GM21526 (cell line): Measurements from ENCODE around the gene RAB22A.

Experiments used
- ATAC-seq: cut with Tn5 transposase; IDR thresholded peaks from one replicate; pipeline ENCODE4 v1.9.1; 2021; ENCODE audit warnings: moderate library complexity; ENCODE audit not compliant: unreplicated experiment, low FRiP score

RAB22A gene

GRCh38 chr20:58300321-58300720 is 9.2 kb upstream of the RAB22A start:
- no peak for ATAC-seq

- no peak for ATAC-seq
Observed at GRCh38 chr20:58303547-58303946, 6.0 kb upstream of the RAB22A start.

- no peak for ATAC-seq
Observed at GRCh38 chr20:58305061-58305460, 4.5 kb upstream of the RAB22A start.

- ATAC-seq, result no peak
Observed at GRCh38 chr20:58306421-58307261, 2.9 kb upstream of the RAB22A start.

- ATAC-seq, result no peak
Observed at GRCh38 chr20:58307270-58307669, 2.2 kb upstream of the RAB22A start.

- ATAC-seq, result no peak
Observed at GRCh38 chr20:58308290-58308679, 1.2 kb upstream of the RAB22A start.

GRCh38 chr20:58308680-58309527 is 611 bp upstream of the RAB22A start:
- peak; percentile 51 for ATAC-seq

GRCh38 chr20:58310291-58310782 is 822 bp downstream of the RAB22A start:
- ATAC-seq, result peak; percentile 2

GRCh38 chr20:58312836-58313235 is 3.3 kb downstream of the RAB22A start:
- no peak for ATAC-seq

GRCh38 chr20:58313396-58313795 is 3.9 kb downstream of the RAB22A start:
- ATAC-seq, result no peak

- ATAC-seq, result no peak
Observed at GRCh38 chr20:58321205-58321604, 11.7 kb downstream of the RAB22A start.

GRCh38 chr20:58322083-58322482 is 12.6 kb downstream of the RAB22A start:
- no peak for ATAC-seq

- no peak for ATAC-seq
Observed at GRCh38 chr20:58325912-58326311, 16.4 kb downstream of the RAB22A start.

GRCh38 chr20:58327211-58327610 is 17.7 kb downstream of the RAB22A start:
- no peak for ATAC-seq

- ATAC-seq, result no peak
Observed at GRCh38 chr20:58328836-58329235, 19.3 kb downstream of the RAB22A start.

GRCh38 chr20:58329711-58330110 is 20.2 kb downstream of the RAB22A start:
- no peak for ATAC-seq

- ATAC-seq, result no peak
Observed at GRCh38 chr20:58330249-58330648, 20.7 kb downstream of the RAB22A start.

GRCh38 chr20:58330687-58331086 is 21.2 kb downstream of the RAB22A start:
- no peak for ATAC-seq

- no peak for ATAC-seq
Observed at GRCh38 chr20:58331961-58332551, 22.5 kb downstream of the RAB22A start.

- no peak for ATAC-seq
Observed at GRCh38 chr20:58339741-58340140, 30.2 kb downstream of the RAB22A start.

- ATAC-seq, result no peak
Observed at GRCh38 chr20:58340151-58340550, 30.6 kb downstream of the RAB22A start.
